Transverse colon (tissue), 4 donors: ENCODE data around the gene SCRN2.

Experiments
- CTCF ChIP-seq, 5 experiments: fragments of 200-600 bp in 3 of 5; fragments of 450-650 bp in 2 of 5; sonication (generic) in 3 of 5; IDR thresholded peaks; 1 replicate in 2 of 5; 2 replicates in 3 of 5; pipeline ENCODE4 v1.5.1; 2016 to 2017; ENCODE audit warnings: antibody characterized with exemption in 5 of 5, inconsistent platforms in 3 of 5, mild to moderate bottlenecking in 2 of 5, moderate library complexity in 1 of 5
- EP300 ChIP-seq: sonication (generic); formaldehyde crosslinking; IDR thresholded peaks from one replicate; pipeline ENCODE4 v1.6.1; 2017; ENCODE audit warnings: antibody characterized with exemption, low read depth
- POLR2A ChIP-seq: fragments of 450-650 bp; IDR thresholded peaks from one replicate; pipeline ENCODE4 v1.6.1; 2016; ENCODE audit warnings: antibody characterized with exemption, mild to moderate bottlenecking, moderate library complexity
- POLR2AphosphoS5 ChIP-seq, 3 donors: sonication (generic); formaldehyde crosslinking; IDR thresholded peaks; one replicate each; pipeline ENCODE4 v1.6.1; 2016; ENCODE audit warnings: antibody characterized with exemption in 3 of 3

GRCh38 chr17:47822785-47823184, 18.3 kb downstream of the SCRN2 start:
- no peak for TF ChIP-seq CTCF (IDR thresholded peaks at IDR 0.05)
- TF ChIP-seq EP300: no peak
- no peak for TF ChIP-seq POLR2A
- no peak for TF ChIP-seq POLR2AphosphoS5 (IDR thresholded peaks at IDR 0.05)
